T-helper 1 cell treated with Interleukin-12 subunit alpha and Interleukin-12 subunit beta and Interleukin-4 antibody, amounts not matched to agents 30 ng/mL and 1 ng/mL, for 36 hours (primary cell): ENCODE results near the gene YJEFN3. TPM values are rescaled to one million over a fixed set of nuclear protein-coding genes. Genes with fewer than 3 reads are reported as not detected.

Experiments used
- intact Hi-C: fragments of 100-400 bp; cut with micrococcal nuclease; formaldehyde crosslinking; loops from one replicate; pipeline ENCODE4 v1.15.1; 2024
- total RNA-seq: library from RNA; stranded (reverse); gene quantifications from 2 replicates; pipeline ENCODE4 v1.2.3, GENCODE V29; 2022

The YJEFN3 gene
- total RNA-seq, 1 donor from 2014 or later, result 11.8 TPM

- intact Hi-C loops, result loop anchor here (1.0 to 5.0 kb wide), 6 partner anchors 27 to 441 kb away; partner anchors contain the start of genes BORCS8, GMIP, MAU2 and RFXANK
These were observed 12.8 kb upstream of the YJEFN3 start, which contains the start of gene NDUFA13 for GRCh38 chr19:19515642-19516519. Gene NDUFA13 (plus strand): TSS chr19:19516225. CDS start chr19:19516239, 14 bp downstream.

- intact Hi-C loops, result loop anchor here (5.0 kb wide), 1 partner anchor 440 kb away; no protein-coding TSS in a partner anchor
These were observed 11.5 kb upstream of the YJEFN3 start for GRCh38 chr19:19517235-19517619.

GRCh38 chr19:19520989-19521388 is 7.7 kb upstream of the YJEFN3 start:
- intact Hi-C loops, result no loop called here

- intact Hi-C loops, result no loop called here
These were observed 5.5 kb upstream of the YJEFN3 start for GRCh38 chr19:19523177-19523576.

GRCh38 chr19:19524053-19524452 is 4.7 kb upstream of the YJEFN3 start:
- intact Hi-C loops, result no loop called here

- intact Hi-C loops, result no loop called here
These were observed 2.9 kb upstream of the YJEFN3 start for GRCh38 chr19:19525611-19526380.

GRCh38 chr19:19526581-19527370 is 1.9 kb upstream of the YJEFN3 start:
- intact Hi-C loops, result no loop called here

GRCh38 chr19:19527371-19527656 is 1.4 kb upstream of the YJEFN3 start:
- intact Hi-C loops, result no loop called here

- intact Hi-C loops, result no loop called here
These were observed 761 bp upstream of the YJEFN3 start for GRCh38 chr19:19527674-19528625.

GRCh38 chr19:19529783-19530422 is 1.2 kb downstream of the YJEFN3 start:
- intact Hi-C loops, result loop anchor here (5.0 kb wide), 1 partner anchor 132 kb away; the partner anchor contains the start of gene ATP13A1

- intact Hi-C loops, result loop anchor here (5.0 kb wide), 1 partner anchor 132 kb away; the partner anchor contains the start of gene ATP13A1
These were observed 1.7 kb downstream of the YJEFN3 start for GRCh38 chr19:19530423-19530804.

- intact Hi-C loops, result loop anchor here (5.0 kb wide), 1 partner anchor 131 kb away; the partner anchor contains the start of gene ATP13A1
These were observed 2.2 kb downstream of the YJEFN3 start for GRCh38 chr19:19530889-19531288.

GRCh38 chr19:19531951-19532805 is 3.5 kb downstream of the YJEFN3 start:
- intact Hi-C loops, result loop anchor here (1.0 to 5.0 kb wide), 4 partner anchors 111 to 427 kb away; partner anchors contain the start of genes ATP13A1 and GMIP

- intact Hi-C loops, result loop anchor here (1.0 to 5.0 kb wide), 4 partner anchors 110 to 426 kb away; partner anchors contain the start of genes ATP13A1 and GMIP
These were observed 4.3 kb downstream of the YJEFN3 start for GRCh38 chr19:19532806-19533701.

- intact Hi-C loops, result loop anchor here (2.0 to 5.0 kb wide), 2 partner anchors 128 to 243 kb away; partner anchors contain the start of gene ATP13A1
These were observed 5.1 kb downstream of the YJEFN3 start for GRCh38 chr19:19533841-19534240.

- intact Hi-C loops, result loop anchor here (5.0 kb wide), 1 partner anchor 128 kb away; the partner anchor contains the start of gene ATP13A1
These were observed 6.0 kb downstream of the YJEFN3 start for GRCh38 chr19:19534556-19535265.
